HG03196 (cell line): ENCODE data around the gene TAF4.

Source experiments
- ATAC-seq: cut with Tn5 transposase; IDR thresholded peaks from one replicate; pipeline ENCODE4 v1.9.1; 2021; ENCODE audit not compliant: unreplicated experiment

The TAF4 gene

DNA sequence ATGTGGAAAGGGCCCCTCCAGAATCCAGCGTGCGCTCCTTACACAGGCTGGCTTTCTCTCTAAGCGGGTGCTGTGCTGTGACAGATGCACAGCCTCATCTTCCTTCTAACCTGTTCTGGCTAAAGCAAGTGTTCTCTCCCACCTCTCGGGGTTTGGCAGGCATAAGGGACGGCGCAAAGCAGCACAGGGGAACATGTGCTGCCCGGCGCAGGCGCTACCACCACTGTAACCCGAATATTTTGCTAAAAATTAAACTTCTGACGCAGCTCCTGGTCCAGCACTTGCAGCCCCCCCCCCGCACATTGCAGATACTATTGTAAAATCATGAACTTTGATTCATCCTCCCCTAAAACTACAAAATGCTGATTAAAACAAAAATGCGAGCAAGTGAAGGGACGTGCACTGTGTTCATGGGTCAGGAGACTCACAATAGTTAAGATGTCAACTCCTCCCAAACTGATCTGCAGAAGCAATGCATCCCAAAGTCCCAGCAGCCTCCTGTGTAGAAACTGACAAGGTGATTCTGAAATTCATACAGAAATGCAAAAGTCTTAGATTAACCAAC is 43.0 kb downstream of the TAF4 start:
- no peak for ATAC-seq

DNA sequence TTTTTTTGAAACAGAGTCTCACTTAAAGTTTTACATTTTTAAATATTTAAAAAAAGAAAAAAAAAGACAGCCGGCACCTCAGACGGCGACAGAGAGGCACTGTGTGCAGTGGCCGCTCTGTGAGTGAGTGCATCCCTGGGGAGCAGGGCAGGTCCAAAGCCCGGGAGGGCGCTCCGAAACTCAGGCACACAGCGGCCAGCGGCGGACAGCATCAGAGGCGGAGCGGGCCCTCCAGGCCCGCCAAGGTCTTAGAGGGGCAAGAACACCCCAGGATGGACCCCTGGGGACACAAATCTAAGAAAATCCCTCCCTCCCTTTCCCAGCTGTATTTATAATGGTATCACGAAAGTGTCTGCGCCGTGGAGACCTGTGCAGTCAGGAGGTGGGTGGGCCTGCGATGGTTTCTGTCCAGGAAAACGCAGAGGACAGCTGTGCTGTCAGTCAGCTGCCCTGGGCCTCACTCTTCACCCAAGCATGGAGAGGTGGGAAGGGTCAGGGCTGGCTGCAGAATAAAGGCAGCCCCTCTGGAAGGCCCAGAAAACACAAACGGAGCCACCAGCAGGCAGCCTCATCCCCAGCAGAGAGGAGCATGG is 43.8 kb downstream of the TAF4 start:
- ATAC-seq: no peak

DNA sequence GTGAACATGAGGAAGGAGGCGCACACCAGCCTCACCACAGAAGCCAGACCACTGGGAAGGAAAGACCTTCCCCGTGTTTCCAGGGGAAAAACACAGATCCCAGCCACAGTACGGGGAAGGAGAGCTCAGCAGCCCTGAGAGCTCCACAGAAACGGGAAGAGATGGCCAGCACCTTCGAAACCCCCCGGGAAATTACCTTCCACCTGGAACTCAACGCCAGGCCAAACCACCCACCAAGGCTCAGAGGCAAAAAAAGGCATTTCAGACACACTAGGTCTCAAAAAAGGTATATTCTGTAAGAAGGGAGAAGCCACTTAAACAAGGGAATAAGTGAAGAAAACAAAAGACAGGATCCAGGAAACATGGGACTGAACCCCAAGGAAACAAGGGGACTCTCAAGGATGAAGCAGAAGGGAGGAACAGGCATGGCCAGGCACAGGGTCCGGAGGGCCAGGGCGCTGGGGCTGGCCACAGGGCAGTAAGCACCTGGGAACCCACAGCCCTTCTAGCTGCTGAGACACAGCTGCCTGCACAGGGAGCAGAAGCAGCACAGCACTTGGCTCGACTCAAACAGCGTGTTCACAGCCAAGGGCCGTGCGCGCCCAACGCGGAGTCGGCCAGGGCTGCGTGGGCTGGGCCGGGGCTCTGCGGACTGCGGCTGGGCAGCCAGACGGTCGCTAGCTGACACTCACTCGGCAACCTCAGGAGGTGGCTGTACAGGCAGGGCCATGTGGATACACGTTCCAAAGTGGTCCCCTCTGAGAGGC is 44.6 kb downstream of the TAF4 start:
- ATAC-seq: no peak

DNA sequence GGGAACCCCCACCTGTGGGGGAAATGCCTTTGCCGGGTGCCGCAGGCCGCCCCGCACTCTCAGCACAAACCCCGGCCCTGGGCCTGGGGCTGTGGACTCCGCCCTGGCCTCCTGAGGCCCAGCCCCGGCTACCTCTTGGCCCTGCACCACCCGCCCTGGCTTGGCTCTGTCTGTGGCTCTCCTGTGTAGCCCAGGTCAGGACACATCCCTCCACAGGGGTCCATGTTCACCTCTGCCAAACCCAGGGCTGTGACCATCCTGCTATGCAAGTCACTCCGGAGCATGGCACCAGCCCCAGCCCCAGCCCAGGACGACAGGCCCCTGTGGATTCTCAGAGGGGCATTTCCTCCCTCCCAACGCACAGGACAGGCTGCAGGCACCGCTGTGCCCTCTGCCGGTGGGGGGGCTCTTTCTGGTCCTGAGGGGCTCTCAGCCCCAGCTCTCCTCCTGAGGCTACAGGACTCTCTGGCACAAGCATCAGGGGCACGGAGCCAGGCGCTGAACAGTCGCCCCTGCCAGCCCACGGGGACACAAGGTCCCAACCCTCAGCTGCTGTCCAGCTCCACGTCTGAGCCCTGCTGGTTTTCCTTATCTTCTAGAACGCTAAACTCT is 45.7 kb downstream of the TAF4 start:
- no peak for ATAC-seq

DNA sequence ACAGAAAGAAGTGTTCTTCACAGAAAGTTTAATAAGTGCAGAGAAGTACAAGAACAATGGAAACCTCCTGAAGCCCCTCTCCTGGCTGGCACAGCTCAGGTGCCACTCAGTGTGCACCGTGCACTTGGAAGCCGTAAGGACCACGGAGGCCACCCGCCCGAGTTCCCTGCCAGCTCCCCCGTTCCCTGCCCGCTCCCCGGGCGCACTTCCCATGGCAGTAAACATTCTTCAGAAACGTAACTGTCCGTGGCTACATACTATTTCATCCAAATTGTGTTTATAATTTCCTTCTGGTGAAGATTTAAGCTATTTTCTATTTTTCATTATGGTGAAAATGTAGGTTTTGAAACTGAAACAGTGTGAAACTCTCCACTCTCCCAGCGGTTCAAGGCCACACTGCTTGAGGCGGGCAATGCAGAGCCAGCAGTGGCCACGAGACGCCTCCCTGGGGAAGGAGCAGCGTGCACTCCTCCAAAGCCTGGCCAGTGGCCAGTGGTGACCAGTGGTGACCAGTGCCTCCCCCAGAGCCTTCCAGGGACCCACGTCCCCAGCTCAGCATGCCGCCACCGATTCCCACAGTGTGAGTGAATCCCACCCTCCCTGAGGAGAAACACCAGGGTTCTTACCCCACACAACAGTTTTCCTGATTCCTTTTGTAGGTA is 46.4 kb downstream of the TAF4 start:
- no peak for ATAC-seq

DNA sequence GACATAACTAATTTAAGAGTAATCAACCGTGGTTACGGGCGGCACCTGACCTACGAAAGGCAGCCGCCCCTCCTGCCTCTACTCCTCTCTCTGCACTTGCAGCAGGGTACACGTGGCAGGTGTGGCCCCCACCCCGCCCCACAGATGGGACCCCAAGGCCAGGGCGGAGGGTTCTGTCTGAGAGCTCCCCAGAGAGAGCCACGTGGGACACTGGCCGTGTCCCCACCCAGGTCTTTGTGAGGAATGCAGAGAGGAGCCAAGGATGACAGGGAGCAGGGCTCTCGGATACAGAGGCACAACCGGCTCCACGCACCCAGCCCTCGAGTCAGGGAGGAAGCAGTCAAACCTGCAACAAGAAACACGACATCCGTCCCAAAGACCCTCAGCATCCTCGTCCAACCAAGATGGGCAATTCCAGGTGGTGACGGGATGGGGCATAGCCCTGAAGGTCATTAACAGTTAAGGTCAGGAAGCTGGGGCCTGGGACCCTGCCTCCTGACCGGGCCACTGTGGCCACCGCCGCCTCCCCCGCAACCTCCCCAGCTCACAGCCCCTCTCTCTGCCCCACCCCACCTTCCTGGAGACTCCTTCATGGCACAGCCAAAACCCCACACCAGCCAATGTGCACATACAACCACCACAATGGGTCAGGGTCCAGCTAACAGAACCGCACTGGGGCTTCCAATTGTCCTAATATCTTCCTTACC is 47.1 kb downstream of the TAF4 start:
- no peak for ATAC-seq

DNA sequence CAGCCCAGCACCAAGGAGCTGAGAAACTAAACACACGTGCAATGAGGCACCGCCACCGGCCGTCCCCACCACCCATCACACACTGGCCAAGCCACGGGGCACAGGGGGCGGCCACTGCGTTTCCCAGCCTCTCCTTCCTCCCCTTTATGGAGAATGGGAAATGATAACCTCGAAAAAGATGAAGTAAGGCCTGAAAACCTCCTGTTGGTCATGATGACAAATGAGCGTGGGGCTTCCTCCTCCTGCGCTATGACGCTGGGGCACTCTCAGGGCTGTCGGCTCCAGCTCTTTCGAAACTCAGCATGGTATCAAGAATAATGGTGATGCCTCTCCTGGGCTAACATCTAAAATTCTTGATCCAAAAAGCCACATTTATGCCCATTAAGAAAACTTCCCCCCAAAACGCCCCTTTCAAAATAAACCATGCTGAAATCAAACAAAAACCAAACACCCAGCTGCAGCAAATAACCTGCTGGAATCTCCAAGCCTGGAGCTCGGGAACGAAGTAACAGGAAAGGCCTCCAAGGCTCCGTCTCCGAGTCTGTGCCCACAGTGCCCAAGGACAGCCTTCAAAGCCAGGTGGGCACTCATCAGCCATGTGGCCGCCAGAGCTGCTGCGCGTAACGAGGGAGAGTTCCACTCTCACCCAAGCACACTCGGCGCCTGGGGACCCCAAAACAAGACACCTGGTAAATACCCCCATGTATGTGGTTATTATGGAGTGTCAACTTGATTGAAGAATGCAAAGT is 50.0 kb downstream of the TAF4 start:
- ATAC-seq: no peak

DNA sequence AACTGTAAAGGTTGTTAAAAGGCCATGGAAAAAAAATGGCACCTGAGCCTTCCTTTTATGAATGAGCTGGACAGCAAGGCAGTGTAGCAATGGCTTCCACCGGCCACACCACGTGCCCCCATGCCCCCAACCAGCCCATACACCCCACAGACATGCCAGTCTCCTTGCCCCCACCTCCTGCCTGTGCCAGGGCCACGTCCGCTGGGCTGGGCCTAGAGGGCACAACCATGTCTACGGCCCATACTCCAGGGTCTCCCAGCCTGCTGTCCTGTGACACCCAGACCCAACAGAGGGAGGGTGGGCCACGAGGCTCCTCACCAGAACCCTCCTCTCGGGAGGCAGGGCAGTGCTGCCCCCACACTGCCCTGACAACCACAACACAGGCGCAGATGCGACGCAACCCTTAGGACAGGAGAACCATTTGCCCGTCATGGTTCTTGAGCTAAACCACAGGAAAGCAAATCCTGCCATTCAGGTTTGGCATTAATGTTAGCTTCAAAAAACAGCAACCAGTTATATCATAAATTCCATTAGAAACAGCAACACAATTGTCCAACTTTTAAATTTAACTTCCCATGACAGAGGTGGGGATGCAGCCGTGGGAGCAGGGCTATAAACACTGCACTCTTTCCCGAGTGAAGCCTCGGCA is 50.7 kb downstream of the TAF4 start:
- no peak for ATAC-seq

DNA sequence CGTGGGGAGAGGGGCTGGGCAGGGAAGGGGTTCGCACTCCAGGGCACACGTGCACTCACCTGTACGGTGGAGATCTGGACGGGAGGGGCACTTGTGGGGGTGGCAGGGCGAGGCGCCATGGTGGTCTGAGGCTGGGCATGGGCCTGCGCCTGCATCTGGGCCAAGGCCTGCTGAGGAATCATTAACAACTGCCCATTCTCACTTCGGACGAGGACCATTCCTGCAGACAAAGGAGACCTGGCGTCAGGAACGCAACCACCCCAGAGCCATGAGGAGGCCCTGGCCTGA is 51.2 kb downstream of the TAF4 start:
- no peak for ATAC-seq

DNA sequence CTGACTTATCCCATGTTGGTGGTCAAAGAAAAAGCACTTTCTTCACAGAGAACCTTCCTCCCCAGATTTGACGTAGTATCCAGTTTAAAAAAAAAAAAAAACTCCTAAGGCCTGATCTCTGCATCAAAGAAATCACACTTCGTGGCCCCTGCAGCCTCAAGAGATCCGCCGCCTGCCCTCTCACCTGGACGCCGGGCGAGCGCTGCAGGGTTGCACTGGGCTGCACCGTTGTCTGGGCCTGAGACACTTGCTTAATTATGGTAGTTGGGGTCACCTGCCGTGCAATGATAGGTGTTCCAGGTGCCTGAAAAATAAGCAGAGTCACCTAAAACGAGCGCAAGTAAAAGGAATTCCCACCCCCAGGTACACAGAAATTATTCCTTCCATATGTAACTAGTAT is 53.0 kb downstream of the TAF4 start:
- ATAC-seq: no peak

DNA sequence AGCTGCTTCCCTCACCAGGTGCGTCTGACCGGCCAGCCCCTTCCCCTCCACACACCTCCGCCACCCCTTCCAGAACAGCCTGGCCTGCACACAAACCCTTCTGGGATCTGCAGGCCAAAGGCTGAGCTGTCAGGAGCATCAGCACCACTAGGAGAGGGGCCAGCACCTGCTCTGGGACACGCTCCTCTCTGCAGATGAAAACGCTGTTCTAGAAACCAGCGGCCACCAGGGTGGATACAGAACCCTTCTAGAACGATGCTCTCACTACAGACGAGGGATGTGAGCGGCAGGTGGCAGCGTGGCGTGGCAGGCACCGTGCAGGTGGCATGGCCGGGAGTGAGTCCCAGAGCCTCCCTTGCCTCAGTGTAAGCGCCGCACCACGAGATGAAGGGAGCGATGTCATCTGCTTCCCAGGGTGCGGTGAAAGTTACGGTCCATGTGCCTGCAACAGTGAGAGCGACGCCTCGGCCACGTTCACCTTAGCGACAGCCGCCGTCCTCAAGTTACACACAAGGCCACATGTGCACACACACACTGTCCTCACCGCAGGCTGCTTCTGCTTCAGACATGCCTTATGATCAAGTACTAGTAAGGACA is 53.6 kb downstream of the TAF4 start:
- no peak for ATAC-seq

DNA sequence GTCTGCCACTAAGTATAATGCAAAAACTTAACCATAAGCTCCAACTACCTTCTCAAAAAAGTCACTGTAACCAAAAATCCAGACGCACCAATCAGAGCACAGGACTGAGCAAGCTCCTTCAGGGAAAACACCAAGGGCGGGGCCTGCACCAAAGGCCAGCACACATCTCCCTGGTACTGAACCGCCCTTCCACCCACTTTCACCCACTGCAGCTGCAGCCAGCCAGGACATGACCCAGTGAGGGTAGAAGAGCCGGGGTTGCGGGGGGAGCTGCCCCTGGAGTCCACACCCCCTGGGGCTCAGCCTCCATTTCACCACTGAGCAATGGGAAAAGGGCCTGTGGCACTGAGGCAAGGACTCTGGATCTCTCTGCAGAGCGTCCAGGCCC is 54.3 kb downstream of the TAF4 start:
- no peak for ATAC-seq

DNA sequence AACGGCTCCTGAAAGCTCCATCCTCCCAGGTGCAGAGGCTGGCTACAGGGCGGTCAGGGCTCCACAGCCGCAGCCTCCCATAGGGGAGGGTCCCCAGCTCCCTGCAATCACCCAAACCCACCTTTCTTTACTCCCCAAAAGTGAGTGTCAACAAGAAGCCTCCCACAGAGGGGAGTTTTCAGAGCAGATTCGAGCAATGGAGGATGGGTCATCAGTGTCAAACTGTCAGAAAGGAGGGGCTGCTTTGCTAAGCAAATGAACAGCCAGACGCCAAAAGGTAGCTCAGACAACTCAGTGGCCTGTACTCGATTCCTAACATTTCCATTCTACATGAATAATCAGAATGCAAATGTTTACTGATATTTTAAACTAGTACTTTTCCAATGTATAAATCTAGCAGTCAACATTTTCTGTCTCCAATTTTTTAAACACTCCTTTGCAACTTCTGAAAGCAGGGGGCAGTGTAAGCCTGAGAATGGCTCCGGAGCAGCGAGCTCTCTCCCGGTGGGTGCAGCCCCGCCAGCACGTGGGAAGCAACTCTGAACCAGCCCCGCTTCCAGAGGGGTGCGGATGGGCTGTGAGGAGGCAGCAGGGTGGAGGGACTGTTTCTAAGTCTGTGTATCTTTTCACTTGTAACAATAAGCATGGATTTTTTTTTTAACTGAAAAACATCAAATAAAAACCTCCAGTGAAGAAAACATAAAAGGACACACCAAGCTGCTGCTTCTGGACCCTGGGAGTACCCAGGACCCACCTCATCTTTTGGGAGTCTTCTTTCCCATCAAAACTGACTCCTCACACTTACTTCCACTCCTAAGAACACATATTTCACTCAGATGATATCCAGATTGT is 54.9 kb downstream of the TAF4 start:
- ATAC-seq: no peak

DNA sequence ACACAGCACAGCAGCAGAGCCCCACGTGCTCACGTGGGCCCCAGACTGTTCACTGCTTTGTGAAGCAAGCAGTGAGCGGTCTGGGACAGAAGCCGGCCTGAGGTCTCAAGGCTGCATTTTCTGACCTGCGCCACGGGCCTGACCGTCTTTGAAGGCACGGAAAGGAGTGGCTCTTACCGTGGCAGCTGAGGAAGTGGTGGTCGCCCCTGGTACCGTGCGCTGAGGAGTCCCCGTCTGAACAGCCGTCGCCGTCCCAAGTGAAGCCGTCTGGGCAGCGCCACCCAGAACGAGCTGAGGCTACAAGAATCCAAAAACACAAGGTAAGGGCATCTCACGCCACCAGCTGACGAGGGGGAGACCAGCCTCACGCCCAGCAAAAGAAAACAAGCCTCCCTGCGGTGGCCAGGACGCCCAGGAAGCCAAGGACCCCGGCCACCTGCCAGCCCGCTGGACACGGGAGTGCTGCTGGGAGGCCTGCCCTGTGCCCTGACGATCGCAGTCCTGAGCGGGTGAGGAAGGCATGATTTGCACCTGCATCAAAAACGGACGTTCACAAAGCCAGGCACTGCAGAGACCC is 55.7 kb downstream of the TAF4 start:
- ATAC-seq: no peak

DNA sequence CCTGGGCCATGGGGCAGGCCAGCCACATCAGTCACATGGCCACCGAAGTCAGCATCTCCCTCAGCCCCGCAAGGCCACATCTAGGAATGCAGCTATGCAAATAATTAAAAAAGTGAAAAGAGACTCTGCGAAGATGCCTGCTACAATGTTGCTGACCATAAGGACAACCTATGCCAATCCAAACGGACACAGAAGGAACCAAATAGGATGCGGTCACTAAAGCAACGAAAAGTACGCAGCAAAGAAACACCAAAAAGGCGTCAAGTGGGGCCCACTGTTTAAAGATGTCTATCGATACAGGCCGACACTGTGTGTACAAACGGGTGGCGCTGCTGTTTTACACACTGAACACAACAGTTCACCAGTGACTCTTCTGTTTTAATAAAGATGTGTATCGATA is 56.4 kb downstream of the TAF4 start:
- no peak for ATAC-seq

DNA sequence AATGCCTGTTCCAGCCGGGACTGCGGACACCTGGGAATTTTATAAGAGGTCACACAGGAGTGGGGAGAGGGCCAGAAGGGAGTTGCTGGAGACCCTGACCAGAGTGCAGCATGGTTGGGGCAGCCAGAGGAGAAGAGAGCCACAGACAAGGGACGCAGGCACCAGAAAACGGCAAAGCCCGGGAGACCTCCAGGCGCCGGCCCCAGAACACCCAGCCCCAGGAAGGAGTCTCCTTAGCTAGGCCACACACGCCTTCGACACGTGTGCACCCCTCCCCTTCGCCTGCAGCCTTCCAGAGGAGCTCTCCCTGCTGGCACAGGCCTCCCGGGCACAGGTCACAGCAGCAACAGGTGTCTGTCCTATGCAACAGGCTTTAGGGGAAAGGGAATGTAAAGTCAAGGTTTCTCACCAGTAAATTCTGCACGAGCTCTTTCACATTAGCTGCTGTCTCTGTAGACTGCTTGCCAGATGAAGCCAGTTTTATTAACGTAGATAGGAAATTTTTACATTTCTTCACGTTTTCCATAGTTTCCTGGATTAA is 57.0 kb downstream of the TAF4 start:
- no peak for ATAC-seq

DNA sequence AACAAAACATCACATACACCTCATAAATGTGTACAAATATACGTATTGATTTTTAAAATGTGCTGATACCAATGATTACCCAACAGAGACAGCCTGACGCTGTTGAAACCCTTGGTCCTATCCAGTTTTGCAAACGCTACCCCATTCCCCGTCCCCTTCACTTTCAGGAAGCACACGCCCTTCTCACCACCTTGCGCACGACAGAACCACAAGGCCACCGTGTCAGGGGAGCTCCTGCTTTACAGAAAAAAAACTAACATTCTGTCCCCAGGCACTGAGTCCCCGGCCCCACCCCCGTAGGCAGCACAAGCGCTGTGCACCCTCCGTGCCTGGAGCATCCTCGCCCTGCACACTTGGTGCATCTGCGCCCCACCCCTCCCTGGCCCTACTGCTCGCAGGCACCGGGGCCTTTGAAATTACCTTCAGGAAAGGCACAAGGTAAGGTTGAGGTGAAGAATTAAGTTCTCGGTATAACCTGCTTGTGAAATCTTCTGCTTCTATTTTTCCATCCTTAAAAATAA is 58.5 kb downstream of the TAF4 start:
- no peak for ATAC-seq

DNA sequence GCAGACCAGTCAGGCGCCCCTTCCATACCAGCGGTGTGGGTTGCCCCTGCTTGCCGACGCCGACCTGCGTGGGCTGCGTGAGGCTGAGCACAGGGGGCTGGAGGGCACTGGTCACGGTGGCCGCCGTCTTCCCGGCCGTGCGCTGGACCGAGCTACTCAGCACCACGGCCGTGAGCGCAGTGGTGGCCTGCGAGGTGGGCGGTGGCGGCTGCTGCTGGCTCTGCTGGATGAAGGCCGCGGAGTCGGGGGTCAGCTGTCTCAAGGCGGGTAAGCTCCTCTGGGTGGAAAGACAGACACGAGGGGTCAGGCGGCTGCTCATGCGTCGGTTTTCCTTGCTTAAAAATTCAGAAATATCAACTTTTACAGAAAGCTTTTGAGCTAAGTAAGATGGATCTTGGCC is 59.2 kb downstream of the TAF4 start:
- no peak for ATAC-seq
